Effector CD8-positive, alpha-beta T cell (primary cell): ENCODE measurements around the gene WDFY4.

Experiments used
- DNase-seq: peaks from one replicate; lab custom pipeline; 2025; lab: John Stamatoyannopoulos, UW

The WDFY4 gene

GRCh38 chr10:48792121-48792520, 107.4 kb downstream of the WDFY4 start:
- no peak for DNase-seq

GRCh38 chr10:48792687-48793096, 108.0 kb downstream of the WDFY4 start:
- no peak for DNase-seq

GRCh38 chr10:48794074-48794473, 109.4 kb downstream of the WDFY4 start:
- DNase-seq = no peak

- DNase-seq = no peak
Measured at GRCh38 chr10:48796713-48797245, 112.1 kb downstream of the WDFY4 start.

GRCh38 chr10:48797830-48798229, 113.2 kb downstream of the WDFY4 start:
- DNase-seq = no peak

GRCh38 chr10:48798481-48799254, 114.0 kb downstream of the WDFY4 start:
- DNase-seq = no peak

- DNase-seq = no peak
Measured at GRCh38 chr10:48799341-48800006, 114.8 kb downstream of the WDFY4 start.

GRCh38 chr10:48800007-48800675, 115.5 kb downstream of the WDFY4 start:
- DNase-seq = no peak

- no peak for DNase-seq
Measured at GRCh38 chr10:48801001-48801421, 116.3 kb downstream of the WDFY4 start.

GRCh38 chr10:48802611-48803071, 118.0 kb downstream of the WDFY4 start:
- DNase-seq = no peak

- no peak for DNase-seq
Measured at GRCh38 chr10:48803801-48804584, 119.3 kb downstream of the WDFY4 start.

GRCh38 chr10:48804740-48805182, 120.1 kb downstream of the WDFY4 start:
- no peak for DNase-seq

GRCh38 chr10:48805411-48805810, 120.7 kb downstream of the WDFY4 start:
- no peak for DNase-seq

- DNase-seq = no peak
Measured at GRCh38 chr10:48805848-48806247, 121.2 kb downstream of the WDFY4 start.

- no peak for DNase-seq
Measured at GRCh38 chr10:48806342-48806741, 121.7 kb downstream of the WDFY4 start.

- DNase-seq = no peak
Measured at GRCh38 chr10:48807791-48808470, 123.3 kb downstream of the WDFY4 start.

GRCh38 chr10:48809261-48809660, 124.6 kb downstream of the WDFY4 start:
- DNase-seq = no peak

- no peak for DNase-seq
Measured at GRCh38 chr10:48811461-48811860, 126.8 kb downstream of the WDFY4 start.

- DNase-seq = no peak
Measured at GRCh38 chr10:48811917-48812316, 127.2 kb downstream of the WDFY4 start.

- DNase-seq = no peak
Measured at GRCh38 chr10:48813291-48813690, 128.6 kb downstream of the WDFY4 start.

- no peak for DNase-seq
Measured at GRCh38 chr10:48813825-48814224, 129.2 kb downstream of the WDFY4 start.
